ENCODE results near the gene FCN1.

Gene FCN1

DNA sequence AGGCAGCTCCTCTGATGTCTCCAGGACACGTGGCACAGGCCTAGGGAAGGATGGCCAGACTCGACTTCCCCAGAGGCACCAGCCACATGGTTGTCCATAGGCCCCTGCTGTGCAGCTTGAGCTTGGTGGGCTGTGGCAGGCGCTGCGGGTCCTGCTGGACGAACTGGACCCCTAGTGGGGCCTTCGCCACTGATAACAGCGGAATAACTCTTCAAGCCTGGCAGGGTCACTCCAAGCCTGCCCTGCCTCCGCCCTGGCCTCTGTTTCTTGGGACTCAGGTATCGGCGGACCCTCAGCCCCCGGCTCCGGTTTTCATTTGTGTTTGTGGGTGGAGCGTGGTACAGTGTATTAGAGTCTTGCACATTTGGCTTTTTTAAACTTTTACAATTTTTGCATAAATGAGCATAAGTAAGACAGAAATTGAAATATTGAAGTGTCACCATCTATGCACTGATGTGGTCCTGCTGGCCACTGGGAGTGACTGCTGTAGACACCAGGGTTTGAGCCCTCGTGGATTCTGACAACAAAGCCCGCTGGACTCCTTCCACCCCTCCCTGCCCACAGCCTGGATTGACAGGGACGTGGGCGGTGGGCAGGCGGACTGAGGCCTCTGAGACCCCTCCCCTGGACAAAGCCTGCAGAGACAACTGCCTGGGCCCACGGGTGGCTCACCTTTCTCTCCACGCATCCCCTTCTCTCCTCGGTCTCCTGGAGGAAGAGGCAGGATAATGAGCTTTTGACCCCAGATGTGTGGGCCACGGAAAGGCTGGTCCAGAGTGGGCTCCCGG lies 3.8 kb downstream of the FCN1 start:
- DNase-seq (ENCODE audit: low spot score), result no peak

- no peak for DNase-seq (ENCODE audit: low spot score)
Measured at GRCh38 chr9:134913041-134913712, 4.5 kb downstream of the FCN1 start.

- DNase-seq (ENCODE audit: low spot score), result no peak
Measured at GRCh38 chr9:134912126-134912840, 5.4 kb downstream of the FCN1 start.

DNA sequence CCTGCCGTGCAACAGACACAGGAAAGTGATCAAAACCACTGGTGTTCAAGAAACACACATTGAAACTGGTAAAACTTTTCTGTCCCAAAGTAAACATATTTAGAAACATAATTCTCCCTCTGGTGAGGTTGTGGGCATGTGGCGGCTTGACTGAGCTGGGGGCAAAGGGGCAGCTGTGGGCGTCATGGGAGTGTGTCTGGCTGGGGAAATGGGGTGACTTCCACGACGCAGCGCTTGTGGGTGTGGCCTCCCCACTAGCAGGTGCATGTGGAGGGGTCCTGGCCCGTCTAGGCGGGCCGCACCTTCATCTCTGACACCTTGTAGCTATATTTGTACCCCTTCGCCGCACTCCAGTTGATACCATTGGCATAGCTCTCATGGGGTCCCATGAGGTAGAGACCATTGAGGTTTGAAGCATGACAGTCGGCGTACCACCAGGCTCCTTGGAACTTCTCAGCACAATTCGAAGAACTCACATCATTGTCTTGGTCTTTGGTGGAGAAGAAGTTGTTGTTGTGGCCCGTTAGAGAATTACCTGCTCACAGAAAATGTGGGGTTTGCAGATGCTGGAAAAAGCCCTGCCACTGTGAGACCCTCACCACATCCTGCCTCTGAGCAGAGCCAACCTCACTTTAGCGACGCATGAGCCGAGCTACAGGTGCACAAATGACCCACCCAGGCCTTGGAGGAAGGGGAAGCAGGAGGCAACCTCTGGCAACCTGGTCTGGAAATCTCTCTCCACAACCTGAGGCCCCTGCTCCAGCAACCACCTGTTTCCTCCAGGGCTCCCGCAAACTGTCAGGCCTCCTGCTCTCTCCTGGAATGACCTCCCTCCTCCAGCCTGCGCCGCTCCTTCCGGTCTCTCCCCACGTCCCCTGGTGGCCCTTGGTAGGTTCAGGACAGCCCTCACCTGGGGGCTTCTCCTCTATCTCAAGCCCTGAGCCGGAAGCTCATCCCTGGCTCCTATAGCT lies 7.9 kb downstream of the FCN1 start:
- no peak for DNase-seq (ENCODE audit: low spot score)

GRCh38 chr9:134908524-134909309 lies 9.0 kb downstream of the FCN1 start:
- no peak for DNase-seq (ENCODE audit: low spot score)

DNA sequence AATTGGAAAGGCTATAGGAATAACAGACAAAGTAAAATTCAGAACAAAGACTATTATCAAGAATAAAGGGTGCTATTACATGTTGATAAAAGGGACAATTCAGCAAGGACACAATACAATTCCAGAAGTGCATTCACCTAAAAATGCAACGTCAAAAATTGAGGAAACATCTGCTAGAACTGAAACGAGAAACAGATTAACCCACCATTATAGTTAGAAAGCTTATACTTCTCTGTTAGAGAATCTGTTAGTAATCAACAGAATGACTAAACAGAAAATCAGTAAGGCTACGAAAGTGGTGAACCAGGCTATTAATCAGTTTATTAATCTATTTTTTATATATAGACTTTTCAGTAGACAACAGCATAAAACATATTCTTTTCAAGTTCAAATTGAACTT lies 14.8 kb downstream of the FCN1 start:
- no peak for DNase-seq (ENCODE audit: low spot score)

DNA sequence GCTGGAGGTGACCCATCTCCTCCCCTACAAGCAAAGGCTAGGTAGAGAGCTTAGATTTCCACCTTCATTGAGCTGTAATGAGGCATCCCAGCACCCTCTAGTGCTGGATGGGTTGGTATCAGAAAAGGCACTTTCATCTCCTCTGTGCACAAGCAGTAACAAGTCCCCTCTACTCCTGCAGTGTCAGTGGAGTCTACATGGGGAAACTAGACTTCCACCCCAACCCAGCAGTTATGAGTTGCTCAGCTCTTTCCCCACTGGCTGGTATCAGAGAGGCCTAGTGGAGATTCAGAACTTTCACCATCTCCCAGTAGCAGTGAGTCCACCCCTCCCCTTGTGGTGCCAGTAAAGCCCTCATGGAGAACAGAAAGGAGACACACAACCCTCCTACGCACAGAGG lies 17.9 kb downstream of the FCN1 start:
- no peak for DNase-seq (ENCODE audit: low spot score)

DNA sequence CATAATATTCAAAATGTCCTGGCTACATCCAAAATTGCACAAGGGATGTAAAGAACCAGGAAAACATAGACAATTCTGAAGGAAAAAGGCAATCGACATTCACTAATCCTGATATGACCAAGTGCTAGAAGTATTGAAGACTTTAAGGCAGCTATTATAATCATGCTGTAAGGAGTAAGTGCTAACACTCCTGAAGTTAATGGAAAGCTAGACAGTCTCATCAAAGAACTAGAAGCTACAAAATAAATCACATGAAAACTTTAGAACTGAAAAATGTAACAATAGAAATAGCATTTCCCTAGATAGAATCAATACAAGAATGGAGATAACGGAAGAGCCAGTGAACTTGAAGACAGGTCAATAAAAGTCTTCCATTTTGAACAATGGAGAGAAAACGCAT lies 18.5 kb downstream of the FCN1 start:
- no peak for DNase-seq (ENCODE audit: low spot score)

DNA sequence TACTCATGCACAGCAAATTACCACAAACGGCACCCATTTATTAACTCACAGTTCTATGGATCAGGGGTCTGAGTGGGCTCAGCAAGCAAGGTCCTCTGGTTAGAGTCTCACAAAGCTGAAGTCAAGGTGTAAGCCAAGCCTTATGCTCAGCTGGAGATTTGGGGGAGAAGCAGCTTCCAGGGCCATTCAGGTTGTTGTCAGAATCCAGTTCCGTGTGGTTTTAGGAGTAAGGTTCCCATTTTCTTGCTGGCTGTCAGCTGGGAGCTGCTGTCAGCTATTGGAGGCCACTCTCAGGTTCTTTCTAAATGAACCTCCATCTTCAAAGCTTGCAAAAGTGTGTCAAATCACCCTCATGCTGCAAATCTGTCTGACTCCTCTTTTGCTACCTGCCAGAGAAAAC lies 19.4 kb downstream of the FCN1 start:
- no peak for DNase-seq (ENCODE audit: low spot score)

DNA sequence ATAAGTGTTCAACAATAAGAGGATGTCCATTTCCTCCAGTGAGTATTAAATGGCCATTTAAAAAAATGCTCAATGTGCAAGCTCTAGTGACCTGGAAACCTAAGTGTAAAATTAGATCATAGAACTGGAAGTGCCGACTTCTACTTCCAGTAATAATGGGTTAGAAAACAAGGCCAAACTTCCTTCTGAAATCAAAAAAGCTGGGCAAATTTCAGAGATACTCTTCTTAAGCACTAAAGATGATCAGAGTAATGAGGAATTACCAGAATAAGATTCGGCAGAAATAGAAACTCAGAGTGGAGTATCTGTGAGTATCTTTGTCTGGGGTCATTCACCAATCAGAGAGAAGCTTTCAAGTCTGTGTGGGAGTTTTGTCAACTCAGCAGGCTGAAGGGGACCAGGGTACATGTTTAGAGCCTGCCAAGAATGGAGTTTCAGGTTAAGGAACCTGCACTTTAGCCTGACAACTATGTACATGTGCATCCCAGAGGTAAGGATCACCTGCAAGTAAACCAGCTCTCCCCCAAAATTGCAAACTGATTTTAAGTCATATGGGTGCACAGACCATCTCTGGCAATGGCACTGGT lies 20.0 kb downstream of the FCN1 start:
- no peak for DNase-seq (ENCODE audit: low spot score)

DNA sequence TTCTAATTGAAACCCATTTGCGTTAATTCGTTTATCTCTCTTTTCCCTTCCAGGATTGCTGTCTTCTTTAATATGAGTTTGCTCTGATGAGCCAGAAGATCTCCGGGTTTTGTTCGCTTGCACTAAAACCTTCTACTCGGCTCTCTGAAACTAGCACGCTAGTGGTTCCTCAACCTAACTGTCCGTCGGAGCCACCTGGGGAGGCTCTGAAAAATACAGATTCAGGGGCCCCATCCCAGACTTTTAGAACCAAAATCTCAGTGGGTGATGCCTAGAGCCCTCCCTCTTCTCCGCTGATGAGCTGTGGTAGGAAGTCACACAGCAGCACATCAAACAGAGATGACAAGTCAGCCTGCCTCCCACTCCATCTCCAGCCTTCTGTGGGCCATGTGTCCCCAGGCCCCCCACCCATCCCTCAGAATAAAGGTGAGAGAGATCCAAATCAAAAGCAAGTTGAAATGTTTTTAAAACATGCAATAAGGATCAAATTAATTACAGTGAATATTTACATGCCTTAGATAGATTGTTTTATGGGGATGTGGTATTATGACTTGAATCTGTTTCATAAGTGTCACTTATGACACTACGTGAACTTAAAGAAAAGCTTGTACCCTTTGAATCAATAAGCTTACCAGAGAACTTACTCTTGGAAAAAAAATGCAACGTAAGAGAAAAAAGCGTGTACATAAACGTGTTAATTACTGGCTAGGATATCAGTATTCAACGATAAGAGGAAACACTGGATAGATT lies 20.7 kb downstream of the FCN1 start:
- DNase-seq (ENCODE audit: low spot score), result no peak

DNA sequence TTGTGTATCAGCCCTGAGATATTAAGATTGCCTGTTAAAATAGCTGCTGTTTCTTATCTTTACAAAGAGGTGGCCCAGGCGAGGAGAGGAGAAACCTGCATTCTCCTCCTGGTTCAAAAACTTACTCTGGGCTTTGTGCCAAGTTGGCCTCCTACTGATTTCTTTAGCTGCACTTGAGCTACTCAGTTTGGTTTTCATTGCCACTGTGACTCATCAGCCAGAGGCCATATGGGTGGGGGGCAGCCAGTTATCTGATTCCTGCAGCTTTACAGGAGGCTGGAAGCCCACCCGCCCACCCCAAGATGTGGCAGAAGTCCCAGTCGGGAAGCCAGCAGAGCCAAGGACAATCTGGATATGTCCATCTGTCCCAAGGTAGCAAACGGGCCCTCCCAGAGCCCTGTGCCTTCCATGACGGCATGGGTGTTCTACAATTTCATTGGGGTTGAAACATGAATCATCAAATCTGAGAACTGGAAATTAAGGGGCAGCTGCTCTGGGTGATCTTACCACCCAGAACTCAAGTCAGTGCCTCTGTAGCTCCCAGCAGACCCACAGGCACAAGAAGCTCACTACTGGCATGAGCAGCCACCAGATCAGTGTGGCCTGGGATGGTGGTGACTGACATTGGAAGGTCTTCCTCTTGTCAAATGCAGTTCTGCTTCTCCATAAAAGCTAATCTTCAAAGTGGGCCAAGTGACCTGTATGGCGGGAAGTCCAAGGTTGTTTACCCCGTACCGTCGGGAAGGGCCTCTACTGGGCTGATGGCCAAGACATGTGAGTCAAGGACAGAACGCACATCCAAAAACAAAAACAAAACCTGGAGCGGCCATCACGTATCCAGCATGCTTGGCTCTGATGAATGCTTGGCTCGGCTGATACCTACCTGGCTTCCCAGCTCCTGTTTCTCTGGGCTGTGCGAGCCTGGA lies 21.5 kb downstream of the FCN1 start:
- no peak for DNase-seq (ENCODE audit: low spot score)

DNA sequence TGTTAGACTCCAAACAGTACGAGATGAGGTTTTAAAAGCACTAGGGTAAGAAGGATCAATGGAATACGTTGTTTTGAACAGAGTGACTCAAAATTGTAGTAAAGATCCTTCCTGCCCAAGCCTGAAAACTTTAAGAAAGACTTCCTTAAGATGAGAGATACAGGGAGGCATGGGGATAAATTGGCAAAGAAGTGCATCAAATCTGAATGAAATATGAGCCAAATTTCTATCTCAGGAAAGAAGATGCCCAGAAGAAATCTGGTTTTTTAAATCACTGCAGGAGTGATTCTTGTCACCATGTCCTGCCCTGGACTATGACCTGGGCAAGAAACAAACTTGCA lies 22.2 kb downstream of the FCN1 start:
- no peak for DNase-seq (ENCODE audit: low spot score)

- DNase-seq (ENCODE audit: low spot score), result no peak
Measured at GRCh38 chr9:134895097-134895496, 22.6 kb downstream of the FCN1 start.

DNA sequence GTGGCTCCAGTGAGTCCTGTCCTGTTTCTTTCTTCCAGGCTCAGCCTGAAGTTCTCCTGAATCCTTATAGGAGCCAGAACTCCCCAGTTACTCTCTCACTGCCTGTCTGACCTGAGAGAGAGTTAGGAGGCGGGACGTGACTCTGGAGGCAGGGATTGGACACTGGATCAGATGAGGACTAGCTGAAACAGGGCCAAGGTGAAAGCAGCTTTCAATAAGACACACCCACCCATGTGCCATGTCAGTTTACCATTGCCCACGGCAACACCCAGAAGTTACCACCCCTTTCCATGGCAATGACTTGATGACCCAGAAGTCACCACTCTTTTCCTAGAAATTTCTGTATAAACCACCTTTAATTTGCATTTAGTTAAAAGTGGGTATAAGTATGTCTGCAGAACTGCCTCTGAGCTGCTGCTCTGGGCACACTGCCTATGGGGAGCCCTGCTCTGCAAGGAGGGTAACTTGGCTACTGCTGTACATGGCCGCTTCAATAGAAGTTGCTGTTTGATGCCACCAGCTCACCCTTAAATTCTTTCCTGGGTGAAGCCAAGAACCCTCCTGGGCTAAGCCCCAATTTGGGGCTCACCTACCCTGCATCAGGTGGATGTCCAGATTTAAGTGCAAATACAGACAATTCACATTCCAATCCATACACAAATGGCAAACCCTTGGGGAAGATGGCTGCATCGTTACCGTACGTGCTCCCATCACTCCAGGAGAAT lies 23.4 kb downstream of the FCN1 start:
- DNase-seq (ENCODE audit: low spot score), result no peak

DNA sequence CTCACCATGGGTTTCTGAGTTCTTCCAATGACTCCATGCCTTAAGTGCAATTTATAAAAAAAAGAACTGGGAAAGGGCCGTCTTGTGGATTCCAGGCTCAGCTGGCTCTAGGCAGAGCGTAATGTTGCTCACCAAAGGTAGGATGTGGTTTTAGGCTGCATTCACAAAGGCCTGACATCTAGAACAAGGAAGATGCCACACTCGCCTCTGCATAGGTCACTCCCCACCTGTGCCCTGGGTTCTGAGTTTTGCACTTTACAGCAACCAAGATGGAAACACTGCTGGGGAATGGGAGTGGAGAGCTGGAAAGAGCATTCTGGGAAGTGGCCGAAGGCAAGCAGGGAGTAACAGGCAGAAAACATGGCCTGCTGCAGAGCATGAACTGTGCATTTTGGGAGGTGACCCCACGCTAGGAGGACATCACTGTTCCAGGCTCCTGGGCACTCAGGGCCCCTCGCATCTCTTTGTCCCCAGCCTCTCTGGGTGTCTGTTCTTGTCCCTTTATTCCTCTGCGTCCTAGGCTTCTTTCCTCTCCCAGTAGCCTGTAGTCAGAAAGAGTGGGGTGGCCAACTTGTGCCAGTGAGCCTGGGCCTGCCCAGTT lies 24.8 kb downstream of the FCN1 start:
- no peak for DNase-seq (ENCODE audit: low spot score)

DNA sequence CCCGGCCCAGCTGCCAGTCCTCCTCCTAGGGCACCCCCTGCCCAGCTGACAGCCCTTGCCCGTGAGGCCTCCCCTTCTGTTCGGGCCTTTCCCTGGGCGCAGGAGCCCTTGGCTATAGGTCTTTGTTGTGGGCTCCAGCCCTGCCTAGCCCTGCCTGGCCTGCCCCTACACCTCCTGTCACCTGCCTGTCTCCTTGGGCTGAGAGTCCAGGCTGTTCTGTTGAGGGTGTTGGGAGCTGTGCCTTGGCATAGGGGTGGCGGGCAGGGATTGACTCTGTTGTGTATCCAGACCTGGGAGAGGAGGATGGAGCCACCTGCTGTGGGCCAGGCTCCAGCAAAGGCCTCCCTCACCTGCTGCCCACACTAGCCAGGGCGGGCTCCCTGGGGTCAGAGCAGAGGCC lies 25.5 kb downstream of the FCN1 start:
- DNase-seq (ENCODE audit: low spot score), result no peak

GRCh38 chr9:134891713-134892112 lies 26.0 kb downstream of the FCN1 start:
- no peak for DNase-seq (ENCODE audit: low spot score)

All from hematopoietic multipotent progenitor cell treated with erythropoietin and hydrocortisone succinate and interleukin-3 and kit ligand, for 15 days (in vitro differentiated cells).